SK-N-SH (cell line): ENCODE data around the gene RAC3. TPM values are rescaled to one million over a fixed set of nuclear protein-coding genes. Genes with fewer than 3 reads are reported as not detected.

Source experiments
- CTCF ChIA-PET: fragments of 300-600, 350-600 bp; formaldehyde crosslinking; extraction: SDS; loops from one replicate; lab custom pipeline; 2021; lab: Yijun Ruan, JAX
- POLR2A ChIA-PET: fragments of 350-600 bp; sonication (Branson Sonifier 250); formaldehyde crosslinking; extraction: SDS; loops from one replicate; lab custom pipeline; 2020; ENCODE audit warnings: antibody characterized with exemption, inconsistent platforms; lab: Yijun Ruan, JAX
- DNase-seq: peaks from one replicate; pipeline ENCODE4 v3.0.0; 2012
- H2AFZ ChIP-seq: fragments of 200-600 bp; sonication (generic); 2 replicates; pipeline ENCODE4 v1.8.1; 2016; ENCODE audit warnings: antibody characterized with exemption, mild to moderate bottlenecking, low read depth
- H3F3A ChIP-seq: fragments of 200-600 bp; sonication (generic); replicated peaks from 2 replicates; pipeline ENCODE3; 2016; ENCODE audit warnings: antibody characterized with exemption, mild to moderate bottlenecking; ENCODE audit not compliant: insufficient read depth
- H3K27ac ChIP-seq, 2 experiments: fragments of 200-500 bp in 1 of 2; fragments of 200-600 bp in 1 of 2; sonication (Bioruptor generic) in 1 of 2; sonication (generic), shearing (Covaris generic) in 1 of 2; 2 replicates each; pipeline versions ENCODE4 v1.5.1 to v1.6.1; 2014 to 2016; ENCODE audit warnings: low read depth in 2 of 2, inconsistent platforms in 1 of 2, low read length in 1 of 2, mild to moderate bottlenecking in 1 of 2, mixed read lengths in 1 of 2
- H3K27me3 ChIP-seq: fragments of 200-600 bp; sonication (generic), shearing (Covaris generic); 2 replicates; pipeline ENCODE4 v1.6.1; 2016; ENCODE audit warnings: mixed run types; ENCODE audit not compliant: insufficient read depth
- H3K36me3 ChIP-seq, 2 experiments: fragments of 200-500 bp in 1 of 2; fragments of 200-600 bp in 1 of 2; sonication (Bioruptor generic) in 1 of 2; sonication (generic) in 1 of 2; replicated peaks in 1 of 2; 2 replicates each; pipeline versions ENCODE3 to v1.5.1; 2014 to 2016; ENCODE audit warnings: low read length in 1 of 2, mild to moderate bottlenecking in 1 of 2; ENCODE audit not compliant: insufficient read depth in 2 of 2, control insufficient read depth in 1 of 2
- H3K4me1 ChIP-seq, 2 experiments: fragments of 200-500 bp in 1 of 2; fragments of 200-600 bp in 1 of 2; sonication (Bioruptor generic) in 1 of 2; sonication (generic), shearing (Covaris generic) in 1 of 2; 2 replicates each; pipeline versions ENCODE4 v1.5.1 to v1.6.1; 2014 to 2016; ENCODE audit warnings: low read depth in 1 of 2, low read length in 1 of 2, mixed run types in 1 of 2; ENCODE audit not compliant: insufficient read depth in 2 of 2, control insufficient read depth in 1 of 2
- H3K4me2 ChIP-seq: fragments of 200-600 bp; sonication (generic), shearing (Covaris generic); 2 replicates; pipeline ENCODE4 v1.6.1; 2017; ENCODE audit warnings: mixed run types
- H3K4me3 ChIP-seq, 2 experiments: fragments of 200-500 bp in 1 of 2; fragments of 200-600 bp in 1 of 2; sonication (Bioruptor generic) in 1 of 2; sonication (generic), shearing (Covaris generic) in 1 of 2; 2 replicates each; pipeline versions ENCODE4 v1.5.1 to v1.8.1; 2014 to 2016; ENCODE audit warnings: low read depth in 2 of 2, inconsistent platforms in 1 of 2, low read length in 1 of 2, mild to moderate bottlenecking in 1 of 2, mixed read lengths in 1 of 2, moderate library complexity in 1 of 2
- H3K79me2 ChIP-seq: fragments of 200-600 bp; sonication (generic); 2 replicates; pipeline ENCODE4 v1.8.1; 2017; ENCODE audit warnings: mild to moderate bottlenecking; ENCODE audit not compliant: insufficient read depth
- H3K9ac ChIP-seq: fragments of 200-600 bp; sonication (generic); 2 replicates; pipeline ENCODE4 v1.6.1; 2017; ENCODE audit warnings: mixed run types
- H3K9me2 ChIP-seq: fragments of 200-600 bp; sonication (generic); 2 replicates; pipeline ENCODE4 v1.6.1; 2017; ENCODE audit warnings: mixed run types
- H3K9me3 ChIP-seq: fragments of 200-600 bp; sonication (generic); 2 replicates; pipeline ENCODE4 v1.6.1; 2017; ENCODE audit warnings: mixed run types, mild to moderate bottlenecking, moderate library complexity
- H4K20me1 ChIP-seq: fragments of 200-600 bp; sonication (generic); 2 replicates; pipeline ENCODE4 v1.6.1; 2017; ENCODE audit warnings: mild to moderate bottlenecking, mixed run types; ENCODE audit not compliant: insufficient read depth
- FOSL2 ChIP-seq: IDR thresholded peaks from 2 replicates; pipeline ENCODE4 v1.4.0; 2012; ENCODE audit warnings: low read depth, mild to moderate bottlenecking, moderate library complexity, borderline replicate concordance
- FOXM1 ChIP-seq: IDR thresholded peaks from 2 replicates; pipeline ENCODE4 v1.4.0; 2012; ENCODE audit warnings: low read depth, mild to moderate bottlenecking
- GATA2 ChIP-seq: sonication (generic); formaldehyde crosslinking; IDR thresholded peaks from 2 replicates; pipeline ENCODE4 v1.5.0; 2020; ENCODE audit warnings: mild to moderate bottlenecking, missing genetic modification reagents
- MAX ChIP-seq: IDR thresholded peaks from 2 replicates; pipeline ENCODE4 v1.4.0; 2012; ENCODE audit warnings: low read depth
- NFIC ChIP-seq: IDR thresholded peaks from 2 replicates; pipeline ENCODE4 v1.4.0; 2012; ENCODE audit warnings: borderline replicate concordance
- PBX3 ChIP-seq: IDR thresholded peaks from 2 replicates; pipeline ENCODE4; 2012
- RAD21 ChIP-seq: IDR thresholded peaks from 2 replicates; pipeline ENCODE4 v1.6.1; 2012; ENCODE audit warnings: mild to moderate bottlenecking, low read length
- RCOR1 ChIP-seq: fragments of 150-350 bp; IDR thresholded peaks from 2 replicates; pipeline ENCODE4 v1.6.1; 2017; ENCODE audit warnings: antibody characterized with exemption, low read length
- REST ChIP-seq: IDR thresholded peaks from 2 replicates; pipeline ENCODE4 v1.6.1; 2012; ENCODE audit warnings: mild to moderate bottlenecking, low read depth, low read length, moderate library complexity
- RFX5 ChIP-seq: IDR thresholded peaks from 2 replicates; pipeline ENCODE4 v1.6.1; 2012; ENCODE audit warnings: mild to moderate bottlenecking, improper control_type of control experiment, low read length
- SMC3 ChIP-seq: IDR thresholded peaks from 2 replicates; pipeline ENCODE4 v1.6.1; 2012; ENCODE audit warnings: low read depth, low read length, improper control_type of control experiment
- TAF1 ChIP-seq: IDR thresholded peaks from 2 replicates; pipeline ENCODE4 v1.6.1; 2012; ENCODE audit warnings: low read depth, mild to moderate bottlenecking, low read length, moderate library complexity, borderline replicate concordance
- WGBS: methylation state at CpG from one replicate; pipeline ENCODE4 v1.1.6; 2017; ENCODE audit warnings: low lambda C conversion rate; 5-methylcytosine and 5-hydroxymethylcytosine counted together
- polyA plus RNA-seq, 3 experiments: library from polyadenylated mRNA; depleted of rRNA; stranded (reverse); fragments of >200 nt; gene quantifications; 2 replicates each; pipeline ENCODE4 v1.2.3, GENCODE V29; 2012

The RAC3 gene
- polyA plus RNA-seq, 1 of the 3 experiments (the other 2 are of a cell fraction), result 83.6 TPM

- no peak for TF ChIP-seq FOSL2
- no peak for TF ChIP-seq RAD21
- no peak for TF ChIP-seq FOXM1
- TF ChIP-seq GATA2 (CRISPR knock-in tag), result no peak
- no peak for TF ChIP-seq NFIC
- no peak for TF ChIP-seq SMC3
- no peak for TF ChIP-seq PBX3
- no peak for TF ChIP-seq TAF1
- TF ChIP-seq MAX, result no peak
- TF ChIP-seq RFX5, result no peak
- no peak for TF ChIP-seq RCOR1
- TF ChIP-seq REST, result no peak
- Histone ChIP-seq H3K4me2 (peak overlapping the region; percentile 75), H3K79me2 (peaks cover 12% of the 10 kb centered on the region), H3K9me3 (no peaks in the 10 kb centered on the region), H4K20me1 (no peaks in the 10 kb centered on the region), H3K36me3 (no peaks in the 10 kb centered on the region), H3K9me2 (no peaks in the 10 kb centered on the region), H3K9ac (peak overlapping the region; percentile 72), H3K27ac (peak overlapping the region; percentile 41 to 90; a peak in 3 of 4 replicates), H2AFZ (no peak overlapping the region), H3K4me3 (no peak overlapping the region), H3K27me3 (no peaks in the 10 kb centered on the region), H3F3A (peaks cover 28% of the 10 kb centered on the region), H3K4me1 (peaks cover 16 to 44% of the 10 kb centered on the region in 2 experiments; a peak in 3 of 4 replicates)
- CTCF ChIA-PET, result interaction anchor here (1.0 to 4.4 kb wide), 6 partner anchors 9 to 44 kb away, joined by 3 to 53 read pairs (median 6); partner anchors contain the start of gene NOTUM
- 92% methylated on average over 22 of the region's 41 CpGs for WGBS
- DNase-seq, result no peak
- POLR2A ChIA-PET, result no interaction called here
Observed at GRCh38 chr17:82004517-82005455, 26.7 kb upstream of the RAC3 start.
